Esophagus squamous epithelium (tissue), 4 donors: ENCODE results near the gene DIPK1B.

Source experiments
- CTCF ChIP-seq, 6 experiments: fragments of 450-650 bp in 4 of 6; fragments of 200-600 bp in 2 of 6; sonication (generic) in 2 of 6; IDR thresholded peaks; one replicate each; pipeline ENCODE4 v1.5.1; 2016 to 2019; ENCODE audit warnings: antibody characterized with exemption in 6 of 6, mild to moderate bottlenecking in 4 of 6, moderate library complexity in 4 of 6
- POLR2A ChIP-seq, 4 donors: fragments of 450-650 bp; IDR thresholded peaks; one replicate each; pipeline ENCODE4 v1.6.1; 2017; ENCODE audit warnings: antibody characterized with exemption in 4 of 4, mild to moderate bottlenecking in 4 of 4, moderate library complexity in 3 of 4

DNA sequence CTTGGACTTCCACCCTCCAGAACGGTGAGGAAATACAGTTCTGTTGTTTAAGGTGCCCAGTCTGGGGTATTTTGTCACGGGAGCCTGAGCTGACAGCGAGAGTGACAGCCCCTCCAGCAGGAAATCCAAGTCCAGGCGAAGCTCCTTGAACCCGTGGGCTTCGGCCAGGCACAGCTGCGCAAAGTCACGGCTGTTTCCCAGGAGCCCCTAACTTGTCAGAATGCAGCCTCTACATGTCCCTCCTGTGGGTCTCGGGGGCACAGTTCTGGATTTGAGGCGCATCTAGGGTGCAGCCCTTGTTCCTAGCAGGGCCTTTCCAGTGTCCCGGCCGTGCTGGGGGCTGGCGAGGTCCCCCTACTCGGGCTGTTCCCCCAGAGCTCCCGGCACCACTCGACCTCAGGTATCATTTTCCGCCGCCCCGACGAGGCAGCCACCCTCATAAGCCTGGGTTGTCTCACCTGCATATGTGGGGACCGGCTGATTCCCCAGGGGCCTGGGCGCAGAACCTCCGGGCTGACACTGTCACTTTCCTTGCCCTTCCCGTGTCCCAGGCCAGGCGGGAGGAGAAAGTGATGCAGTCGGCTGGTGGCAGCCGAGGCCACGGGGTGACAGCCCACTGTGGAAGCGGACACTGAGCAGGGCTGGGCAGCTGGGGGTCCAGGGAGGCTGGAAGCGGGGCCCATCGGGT, 41.1 kb downstream of the DIPK1B start:
- TF ChIP-seq POLR2A (IDR thresholded peaks at IDR 0.05) (no peak), CTCF (IDR thresholded peaks at IDR 0.05) (no peak)
